OCI-LY1 (cell line): ENCODE measurements around the gene TGFB2.

Experiments
- EZH2 ChIP-seq: fragments of 200-600 bp; sonication (generic), shearing (Covaris generic); IDR thresholded peaks from 2 replicates; pipeline ENCODE4 v1.8.0; 2017; ENCODE audit warnings: borderline replicate concordance, mixed run types, mild to moderate bottlenecking, antibody characterized with exemption, low read length, moderate library complexity, mixed read lengths
- TF ChIP-seq, protein P1 (sequence below): fragments of 200-600 bp; sonication (generic), shearing (Covaris generic); IDR thresholded peaks from 2 replicates; pipeline ENCODE4 v1.5.1; 2017; ENCODE audit warnings: mild to moderate bottlenecking, antibody characterized with exemption, low read length, moderate library complexity, mixed read lengths

DNA sequence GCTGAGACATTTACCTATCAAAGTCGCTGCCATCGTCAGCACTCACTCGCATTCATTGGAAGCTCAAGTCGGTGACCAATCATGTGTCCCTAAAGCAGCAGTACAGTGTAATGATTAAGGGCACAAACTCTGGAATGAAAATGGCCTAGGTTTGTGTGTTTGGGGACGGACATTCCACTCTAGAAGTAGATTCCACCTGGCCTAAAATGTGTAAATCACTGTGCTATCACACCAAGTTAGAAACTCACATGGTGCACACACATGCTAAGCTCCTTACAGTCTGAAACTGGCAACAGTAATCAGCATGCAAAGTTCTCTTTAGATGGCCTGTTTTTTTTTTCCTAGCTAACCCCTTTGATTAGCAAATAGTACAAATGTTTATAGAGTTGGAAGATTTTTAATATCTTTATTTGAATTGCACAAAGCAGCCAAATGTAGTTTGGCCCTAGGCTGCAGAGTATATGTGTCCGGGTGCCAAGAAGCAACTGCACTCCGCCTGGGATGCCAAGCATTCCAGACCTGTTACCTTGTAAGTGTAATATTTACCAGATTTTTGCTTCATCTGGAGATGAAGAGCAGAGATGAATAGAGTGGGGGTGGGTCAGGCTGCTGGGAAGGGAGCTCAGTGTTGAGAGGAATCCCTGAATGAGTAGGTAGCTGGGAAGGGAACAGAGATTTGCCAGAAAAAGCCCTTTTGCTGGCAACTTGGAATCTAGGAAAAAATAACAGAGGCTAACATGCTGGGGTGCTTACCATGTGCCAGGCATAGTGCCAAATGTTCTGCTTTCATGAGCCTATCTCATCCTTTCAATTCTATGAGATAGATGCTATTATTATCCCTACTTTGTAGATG lies 35.2 kb downstream of the TGFB2 start:
- TF ChIP-seq, protein P1, sequence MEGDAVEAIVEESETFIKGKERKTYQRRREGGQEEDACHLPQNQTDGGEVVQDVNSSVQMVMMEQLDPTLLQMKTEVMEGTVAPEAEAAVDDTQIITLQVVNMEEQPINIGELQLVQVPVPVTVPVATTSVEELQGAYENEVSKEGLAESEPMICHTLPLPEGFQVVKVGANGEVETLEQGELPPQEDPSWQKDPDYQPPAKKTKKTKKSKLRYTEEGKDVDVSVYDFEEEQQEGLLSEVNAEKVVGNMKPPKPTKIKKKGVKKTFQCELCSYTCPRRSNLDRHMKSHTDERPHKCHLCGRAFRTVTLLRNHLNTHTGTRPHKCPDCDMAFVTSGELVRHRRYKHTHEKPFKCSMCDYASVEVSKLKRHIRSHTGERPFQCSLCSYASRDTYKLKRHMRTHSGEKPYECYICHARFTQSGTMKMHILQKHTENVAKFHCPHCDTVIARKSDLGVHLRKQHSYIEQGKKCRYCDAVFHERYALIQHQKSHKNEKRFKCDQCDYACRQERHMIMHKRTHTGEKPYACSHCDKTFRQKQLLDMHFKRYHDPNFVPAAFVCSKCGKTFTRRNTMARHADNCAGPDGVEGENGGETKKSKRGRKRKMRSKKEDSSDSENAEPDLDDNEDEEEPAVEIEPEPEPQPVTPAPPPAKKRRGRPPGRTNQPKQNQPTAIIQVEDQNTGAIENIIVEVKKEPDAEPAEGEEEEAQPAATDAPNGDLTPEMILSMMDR, result no peak
- TF ChIP-seq EZH2, result no peak
